GM12878 (cell line): ENCODE results near the gene DVL2. TPM values are rescaled to one million over a fixed set of nuclear protein-coding genes. Genes with fewer than 3 reads are reported as not detected.

Source experiments
- CREB1 ChIP-seq: IDR thresholded peaks from 2 replicates; pipeline ENCODE4 v1.6.1; 2012; ENCODE audit warnings: low read depth, mild to moderate bottlenecking, inconsistent platforms
- CUX1 ChIP-seq: IDR thresholded peaks from 2 replicates; pipeline ENCODE4 v1.6.1; 2012; ENCODE audit warnings: improper control_type of control experiment, low read depth, low read length; ENCODE audit not compliant: insufficient replicate concordance
- FOXK2 ChIP-seq: fragments of 450-650 bp; IDR thresholded peaks from 2 replicates; pipeline ENCODE4 v1.6.1; 2017; ENCODE audit warnings: mild to moderate bottlenecking, moderate library complexity
- PBX3 ChIP-seq: IDR thresholded peaks from 2 replicates; pipeline ENCODE4 v1.6.1; 2011; ENCODE audit warnings: mild to moderate bottlenecking, low read depth, low read length, moderate library complexity; ENCODE audit not compliant: insufficient replicate concordance
- polyA plus RNA-seq, 11 experiments: library from polyadenylated mRNA; depleted of rRNA in 4 of 11; unstranded in 6 of 11; stranded (reverse) in 5 of 11; fragments of >200 nt; fragmentation: Nextera tagmentation in 4 of 11; fragmentation: Illumina TruSeq in 1 of 11; extraction: Ambion mirVana in 4 of 11; extraction: Trizol in 1 of 11; gene quantifications; 1 replicate in 1 of 11; 2 replicates in 10 of 11; pipeline versions ENCODE4 v1.2.1 to v1.2.3, GENCODE V29; 2011 to 2016; ENCODE audit warnings: inconsistent platforms in 2 of 11, missing spikeins in 2 of 11, low read depth in 1 of 11
- total RNA-seq, 4 experiments: library from RNA; depleted of rRNA in 3 of 4; stranded (reverse); fragments of >200 nt in 3 of 4; fragmentation: Illumina TruSeq in 1 of 4; extraction: Trizol in 1 of 4; gene quantifications; 2 replicates each; pipeline versions ENCODE4 v1.2.1 to v1.2.3, GENCODE V29; 2013 to 2021

Gene DVL2
- total and polyA plus RNA-seq, 10 of the 15 experiments (the other 5 are each of a cell fraction or from before 2014, with no cell fraction given) = 0.97 to 44.8 (median 23.2) TPM

- TF ChIP-seq CREB1 (peak; percentile 84), PBX3 (peak; percentile 78), CUX1 (no peak), FOXK2 (no peak)
- TF ChIP-seq, all 136 proteins: peak for 27
These were observed 19.8 kb downstream of the DVL2 start (continued) for GRCh38 chr17:7214300-7215135.
